ENCODE results near the gene HAL. TPM values are rescaled to one million over a fixed set of nuclear protein-coding genes. Genes with fewer than 3 reads are reported as not detected.

HAL gene
- total and polyA plus RNA-seq, 4 donors: 62.4 to 174 (median 119) TPM

- Histone ChIP-seq H3K36me3 (ENCODE audit: control insufficient read depth in 4 of 4, insufficient read depth in 3 of 4, low read depth in 1 of 4, low read length in 3 of 4) (peaks cover 5 to 68% (median 57%) of the 10 kb centered on the region in 4 donors), H3K27me3 (ENCODE audit: control insufficient read depth in 4 of 4, insufficient read depth in 4 of 4, low read length in 3 of 4) (no peaks in the 10 kb centered on the region), H3K4me3 (ENCODE audit: low read depth in 1 of 3, low read length in 3 of 3) (no peak overlapping the region), H3K4me1 (ENCODE audit: control insufficient read depth in 4 of 4, insufficient read depth in 4 of 4, low read length in 3 of 4) (no peaks in the 10 kb centered on the region), H3K9ac (ENCODE audit: low read depth in 1 of 2, low read length in 2 of 2) (no peak overlapping the region), H3K27ac (ENCODE audit: low read depth in 1 of 2, low read length in 2 of 2) (no peak overlapping the region), H3K9me3 (ENCODE audit: control insufficient read depth in 4 of 4, low read length in 3 of 4) (no peaks in the 10 kb centered on the region)
- 65% methylated on average over 1 of the region's 1 CpG for WGBS
- DNase-seq (ENCODE audit: low spot score): no peak
- TF ChIP-seq CTCF (IDR thresholded peaks at IDR 0.05; ENCODE audit: low read depth, low read length, missing input control) (no peak), YY1 (IDR thresholded peaks at IDR 0.05) (no peak), FOXA1 (IDR thresholded peaks at IDR 0.05) (no peak), ATF3 (IDR thresholded peaks at IDR 0.05) (no peak), ZBTB33 (IDR thresholded peaks at IDR 0.05) (no peak), SP1 (IDR thresholded peaks at IDR 0.05) (no peak), MAX (IDR thresholded peaks at IDR 0.05) (no peak), EGR1 (IDR thresholded peaks at IDR 0.05; ENCODE audit: low read depth in 2 of 2) (no peak), REST (IDR thresholded peaks at IDR 0.05) (no peak), JUND (IDR thresholded peaks at IDR 0.05) (no peak), TAF1 (conservative IDR thresholded peaks at IDR 0.05) (no peak), HNF4A (conservative IDR thresholded peaks at IDR 0.05) (no peak), RAD21 (IDR thresholded peaks at IDR 0.05) (no peak), RXRA (IDR thresholded peaks at IDR 0.05) (no peak), FOXA2 (IDR thresholded peaks at IDR 0.05) (no peak), HNF4G (IDR thresholded peaks at IDR 0.05) (no peak), NR2F2 (IDR thresholded peaks at IDR 0.05) (no peak), GABPA (IDR thresholded peaks at IDR 0.05 in 1 of 2, conservative IDR thresholded peaks at IDR 0.05 in 1 of 2) (no peak)
Measured at GRCh38 chr12:96007729-96008128, 11.6 kb upstream of the HAL start.
